ENCODE results near the gene SLC5A10.

The SLC5A10 gene

GRCh38 chr17:18984273-18985114 is 32.5 kb downstream of the SLC5A10 start:
- DNase-seq (ENCODE audit: low read depth in 3 of 3) = no peak

- no peak for DNase-seq (ENCODE audit: low read depth in 3 of 3)
Measured at GRCh38 chr17:18985475-18985874, 33.5 kb downstream of the SLC5A10 start.

GRCh38 chr17:18986541-18987229 is 34.7 kb downstream of the SLC5A10 start:
- no peak for DNase-seq (ENCODE audit: low read depth in 3 of 3)

- no peak for DNase-seq (ENCODE audit: low read depth in 3 of 3)
Measured at GRCh38 chr17:18987230-18987610, 35.3 kb downstream of the SLC5A10 start.

GRCh38 chr17:18987862-18988545 is 36.0 kb downstream of the SLC5A10 start:
- no peak for DNase-seq (ENCODE audit: low read depth in 3 of 3)

- no peak for DNase-seq (ENCODE audit: low read depth in 3 of 3)
Measured at GRCh38 chr17:18988546-18989173, 36.7 kb downstream of the SLC5A10 start.

- DNase-seq (ENCODE audit: low read depth in 3 of 3) = no peak
Measured at GRCh38 chr17:18990331-18990730, 38.4 kb downstream of the SLC5A10 start.

GRCh38 chr17:18991531-18992315 is 39.8 kb downstream of the SLC5A10 start:
- DNase-seq (ENCODE audit: low read depth in 3 of 3) = no peak

GRCh38 chr17:18992454-18993130 is 40.6 kb downstream of the SLC5A10 start:
- DNase-seq (ENCODE audit: low read depth in 3 of 3) = no peak

- DNase-seq (ENCODE audit: low read depth in 3 of 3) = no peak
Measured at GRCh38 chr17:18993905-18994526, 42.1 kb downstream of the SLC5A10 start.

- DNase-seq (ENCODE audit: low read depth in 3 of 3) = no peak
Measured at GRCh38 chr17:18994631-18995030, 42.7 kb downstream of the SLC5A10 start.

GRCh38 chr17:18995220-18995619 is 43.3 kb downstream of the SLC5A10 start:
- no peak for DNase-seq (ENCODE audit: low read depth in 3 of 3)

GRCh38 chr17:18996458-18996857 is 44.5 kb downstream of the SLC5A10 start:
- DNase-seq (ENCODE audit: low read depth in 3 of 3) = no peak

- DNase-seq (ENCODE audit: low read depth in 3 of 3) = no peak
Measured at GRCh38 chr17:18997650-18998196, 45.8 kb downstream of the SLC5A10 start.

- DNase-seq (ENCODE audit: low read depth in 3 of 3) = no peak
Measured at GRCh38 chr17:18999394-18999793, 47.4 kb downstream of the SLC5A10 start.

GRCh38 chr17:18999911-19000310 is 47.9 kb downstream of the SLC5A10 start:
- no peak for DNase-seq (ENCODE audit: low read depth in 3 of 3)

- DNase-seq (ENCODE audit: low read depth in 3 of 3) = no peak
Measured at GRCh38 chr17:19000531-19001325, 48.8 kb downstream of the SLC5A10 start.

GRCh38 chr17:19001907-19002590 is 50.1 kb downstream of the SLC5A10 start:
- DNase-seq (ENCODE audit: low read depth in 3 of 3) = no peak

All from stimulated activated CD4-positive, alpha-beta T cell treated with anti-CD3 and anti-CD28 coated beads, TNF-alpha, amount 100 ng/mL, for 4 hours (primary cell).